HG03442 (cell line): ENCODE results near the gene LRCH2.

Experiments
- ATAC-seq: cut with Tn5 transposase; IDR thresholded peaks from one replicate; pipeline ENCODE4 v1.9.1; 2021; ENCODE audit warnings: mild to moderate bottlenecking, moderate library complexity; ENCODE audit not compliant: unreplicated experiment

LRCH2 gene

GRCh38 chrX:115068896-115069295, 165.0 kb downstream of the LRCH2 start:
- no peak for ATAC-seq

GRCh38 chrX:115067812-115068211, 166.1 kb downstream of the LRCH2 start:
- ATAC-seq, result no peak

- ATAC-seq, result no peak
Measured at GRCh38 chrX:115065304-115065703, 168.6 kb downstream of the LRCH2 start.
